ENCODE results near the gene LANCL2.
"Not testable (repeated sequence)": the region's sequence is repeated elsewhere in the genome, so short reads cannot be mapped to it uniquely, and the experiment has no call there.

The LANCL2 gene

GRCh38 chr7:55345292-55345691 lies 19.8 kb upstream of the LANCL2 start:
- no peak for DNase-seq (ENCODE audit: low read depth)
- in situ Hi-C loops (cut with HindIII; ENCODE audit: low sequenced_read_pairs): no loop called here
- H3K4me3 ChIP-seq (ENCODE audit: low read depth, low read length): no peak overlapping the region
- TF ChIP-seq, protein P1, sequence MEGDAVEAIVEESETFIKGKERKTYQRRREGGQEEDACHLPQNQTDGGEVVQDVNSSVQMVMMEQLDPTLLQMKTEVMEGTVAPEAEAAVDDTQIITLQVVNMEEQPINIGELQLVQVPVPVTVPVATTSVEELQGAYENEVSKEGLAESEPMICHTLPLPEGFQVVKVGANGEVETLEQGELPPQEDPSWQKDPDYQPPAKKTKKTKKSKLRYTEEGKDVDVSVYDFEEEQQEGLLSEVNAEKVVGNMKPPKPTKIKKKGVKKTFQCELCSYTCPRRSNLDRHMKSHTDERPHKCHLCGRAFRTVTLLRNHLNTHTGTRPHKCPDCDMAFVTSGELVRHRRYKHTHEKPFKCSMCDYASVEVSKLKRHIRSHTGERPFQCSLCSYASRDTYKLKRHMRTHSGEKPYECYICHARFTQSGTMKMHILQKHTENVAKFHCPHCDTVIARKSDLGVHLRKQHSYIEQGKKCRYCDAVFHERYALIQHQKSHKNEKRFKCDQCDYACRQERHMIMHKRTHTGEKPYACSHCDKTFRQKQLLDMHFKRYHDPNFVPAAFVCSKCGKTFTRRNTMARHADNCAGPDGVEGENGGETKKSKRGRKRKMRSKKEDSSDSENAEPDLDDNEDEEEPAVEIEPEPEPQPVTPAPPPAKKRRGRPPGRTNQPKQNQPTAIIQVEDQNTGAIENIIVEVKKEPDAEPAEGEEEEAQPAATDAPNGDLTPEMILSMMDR (IDR thresholded peaks at IDR 0.05; ENCODE audit: low read depth, low read length, missing control alignments): no peak

- no peak overlapping the region for H3K4me3 ChIP-seq (ENCODE audit: low read depth, low read length)
- in situ Hi-C loops (cut with HindIII; ENCODE audit: low sequenced_read_pairs): no loop called here
- DNase-seq (ENCODE audit: low read depth): peak; percentile 41
- TF ChIP-seq, protein P1 (IDR thresholded peaks at IDR 0.05; ENCODE audit: low read depth, low read length, missing control alignments): no peak
These were observed 16.6 kb upstream of the LANCL2 start for GRCh38 chr7:55348502-55348901.

DNA sequence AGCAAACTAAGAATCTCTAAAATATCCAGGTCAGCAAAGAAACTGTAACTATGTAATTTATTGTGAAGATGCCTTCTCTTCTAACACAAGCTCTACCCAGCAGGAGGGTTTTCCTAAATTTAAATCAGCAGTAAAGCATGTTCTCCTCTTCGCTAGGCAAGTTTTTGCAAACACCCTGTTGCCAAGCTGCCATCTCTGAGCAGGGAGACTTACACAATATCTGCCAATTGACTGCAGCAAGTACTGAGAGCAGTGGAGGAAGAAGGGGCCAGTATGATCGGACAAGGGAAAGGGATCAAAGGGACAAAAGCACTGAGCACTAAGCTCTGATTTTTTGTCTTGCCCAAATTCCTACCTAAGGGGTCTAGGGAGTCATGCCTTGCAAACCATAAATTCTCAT lies 16.0 kb upstream of the LANCL2 start:
- no peak for DNase-seq (ENCODE audit: low read depth)
- in situ Hi-C loops (cut with HindIII; ENCODE audit: low sequenced_read_pairs): no loop called here
- TF ChIP-seq, protein P1 (IDR thresholded peaks at IDR 0.05; ENCODE audit: low read depth, low read length, missing control alignments): no peak
- H3K4me3 ChIP-seq (ENCODE audit: low read depth, low read length): no peak overlapping the region

- TF ChIP-seq, protein P1 (IDR thresholded peaks at IDR 0.05; ENCODE audit: low read depth, low read length, missing control alignments): no peak
- in situ Hi-C loops (cut with HindIII; ENCODE audit: low sequenced_read_pairs): no loop called here
- DNase-seq (ENCODE audit: low read depth): no peak
- no peak overlapping the region for H3K4me3 ChIP-seq (ENCODE audit: low read depth, low read length)
These were observed 14.9 kb upstream of the LANCL2 start for GRCh38 chr7:55350281-55350680.

DNA sequence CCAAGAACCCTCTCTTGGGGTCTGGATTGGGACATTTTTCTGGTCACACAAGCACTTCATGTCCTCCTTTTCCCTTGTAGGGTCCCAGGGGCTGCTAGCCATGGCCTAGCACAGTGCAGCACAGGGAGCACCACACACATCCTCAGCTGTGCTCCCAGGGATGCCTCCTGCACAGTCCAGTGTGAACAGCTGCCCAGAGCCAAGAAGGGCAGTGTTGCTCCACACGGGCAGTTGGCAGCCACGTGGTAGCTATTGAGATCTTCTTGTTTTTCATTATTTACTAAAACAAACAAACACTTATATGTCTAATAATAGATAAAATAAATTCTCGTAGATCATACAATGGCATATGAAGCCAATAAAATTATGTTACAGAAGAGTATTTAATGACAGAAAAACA lies 13.9 kb upstream of the LANCL2 start:
- no peak for DNase-seq (ENCODE audit: low read depth)
- in situ Hi-C loops (cut with HindIII; ENCODE audit: low sequenced_read_pairs): no loop called here
- H3K4me3 ChIP-seq (ENCODE audit: low read depth, low read length): no peak overlapping the region
- TF ChIP-seq, protein P1 (IDR thresholded peaks at IDR 0.05; ENCODE audit: low read depth, low read length, missing control alignments): no peak

DNA sequence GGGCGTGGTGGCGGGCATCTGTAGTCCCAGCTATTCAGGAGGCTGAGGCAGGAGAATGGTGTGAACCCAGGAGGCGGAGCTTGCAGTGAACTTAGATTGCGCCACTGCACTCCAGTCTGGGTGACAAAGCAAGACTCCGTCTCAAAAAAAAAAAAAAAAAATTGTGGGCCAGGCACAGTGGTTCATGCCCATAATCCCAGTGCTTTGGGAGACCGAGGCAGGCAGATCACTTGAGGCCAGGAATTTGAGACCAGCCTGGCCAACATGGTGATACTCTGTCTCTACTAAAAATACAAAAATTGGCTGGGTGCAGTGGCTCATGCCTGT lies 12.2 kb upstream of the LANCL2 start:
- H3K4me3 ChIP-seq (ENCODE audit: low read depth, low read length); in situ Hi-C loops (cut with HindIII; ENCODE audit: low sequenced_read_pairs); DNase-seq (ENCODE audit: low read depth): not testable (repeated sequence)

DNA sequence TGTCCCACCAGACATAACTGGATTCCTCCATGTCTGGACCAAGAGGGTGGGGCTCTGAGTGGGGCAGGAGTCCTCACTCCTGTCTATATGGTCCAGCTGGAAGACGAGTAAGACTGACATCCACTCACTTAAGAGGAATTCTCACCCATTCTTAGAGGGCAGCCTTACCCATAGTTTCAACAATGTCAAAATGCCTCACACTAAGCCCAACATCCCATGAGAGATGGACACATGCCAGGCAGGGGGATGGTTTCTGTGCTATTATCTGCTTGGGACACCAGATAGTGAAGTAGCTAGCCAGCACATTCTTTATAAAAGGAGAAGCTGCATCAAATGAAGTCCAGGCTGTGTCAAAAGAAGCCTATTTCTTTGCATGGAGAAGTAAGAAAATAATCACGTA lies 4.7 kb upstream of the LANCL2 start:
- in situ Hi-C loops (cut with HindIII; ENCODE audit: low sequenced_read_pairs): no loop called here
- no peak overlapping the region for H3K4me3 ChIP-seq (ENCODE audit: low read depth, low read length)
- no peak for DNase-seq (ENCODE audit: low read depth)
- TF ChIP-seq, protein P1 (IDR thresholded peaks at IDR 0.05; ENCODE audit: low read depth, low read length, missing control alignments): no peak
